Measurements from ENCODE around the gene MYH7B.

The MYH7B gene

DNA sequence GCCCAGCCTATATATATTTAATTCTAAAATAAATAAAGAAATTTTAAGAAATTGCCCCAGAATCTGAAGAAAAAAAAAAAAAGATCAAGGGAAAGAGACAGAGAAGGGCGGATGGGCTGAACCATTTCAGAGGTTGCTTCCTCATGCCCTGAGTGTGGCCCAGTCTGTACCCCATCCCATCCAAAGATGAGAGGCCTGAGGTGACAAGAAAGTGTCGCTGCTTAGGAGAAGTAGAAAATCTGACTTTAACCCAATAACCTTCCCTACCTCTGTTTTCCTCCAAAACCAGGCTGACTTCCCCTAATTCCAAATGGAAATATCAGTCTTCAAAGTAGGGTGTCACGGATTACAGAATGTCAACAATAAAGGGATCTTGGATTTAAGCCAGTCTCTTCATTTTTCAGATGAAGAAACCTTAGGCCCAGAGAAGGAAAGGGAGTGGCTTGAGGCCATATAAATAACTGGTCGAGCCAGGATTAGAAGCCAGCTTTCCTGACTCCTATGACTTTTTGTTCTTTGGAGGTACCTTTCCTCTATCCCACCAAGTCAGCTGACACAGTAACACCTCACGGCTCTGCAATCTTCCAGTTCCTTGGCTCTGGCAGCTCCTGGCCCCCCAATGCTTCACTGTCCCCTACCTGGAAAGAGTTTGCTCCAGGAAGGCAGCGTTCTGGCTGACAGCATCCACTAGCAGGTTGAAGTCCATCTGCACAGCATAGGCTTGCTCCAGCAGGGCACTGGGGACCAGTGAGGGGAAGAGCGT lies 10.2 kb upstream of the MYH7B start:
- DNase-seq: no peak

DNA sequence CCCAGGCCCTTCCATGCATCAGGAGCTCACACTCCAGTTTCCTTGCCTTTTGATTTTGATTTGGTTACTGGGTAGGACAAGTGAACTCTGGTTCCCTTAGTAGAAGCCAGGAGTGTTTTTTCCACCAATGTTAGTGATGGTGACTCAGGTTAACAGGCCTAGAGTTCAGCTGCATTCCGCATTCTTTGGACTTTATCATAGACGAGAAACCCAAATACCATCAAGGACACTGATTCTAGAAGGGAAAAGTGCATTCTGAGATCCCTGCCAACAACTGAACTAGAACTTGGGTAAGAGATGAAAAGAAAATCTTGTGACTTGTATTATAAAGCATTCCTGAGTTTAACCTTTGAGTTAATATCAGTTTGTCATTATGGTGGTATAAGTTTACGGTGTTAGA lies 9.0 kb upstream of the MYH7B start:
- no peak for DNase-seq

DNA sequence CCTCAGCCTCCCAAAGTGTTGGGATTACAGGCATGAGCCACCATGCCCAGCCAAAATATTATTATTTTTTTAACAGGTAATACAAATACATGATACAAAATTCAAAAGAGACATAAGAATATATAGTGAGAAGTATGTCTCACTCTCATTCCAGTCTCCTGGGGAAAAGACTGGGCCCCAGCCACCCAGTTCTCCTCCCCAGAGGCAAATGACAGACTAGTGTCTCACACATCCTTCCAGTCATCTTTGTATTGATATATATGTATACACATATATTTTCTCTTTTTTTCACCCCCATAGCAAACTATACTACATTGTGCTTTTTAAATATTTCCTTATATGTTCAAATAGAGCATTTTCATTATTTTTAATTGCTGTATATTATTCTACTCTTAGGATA lies 8.3 kb upstream of the MYH7B start:
- no peak for DNase-seq

DNA sequence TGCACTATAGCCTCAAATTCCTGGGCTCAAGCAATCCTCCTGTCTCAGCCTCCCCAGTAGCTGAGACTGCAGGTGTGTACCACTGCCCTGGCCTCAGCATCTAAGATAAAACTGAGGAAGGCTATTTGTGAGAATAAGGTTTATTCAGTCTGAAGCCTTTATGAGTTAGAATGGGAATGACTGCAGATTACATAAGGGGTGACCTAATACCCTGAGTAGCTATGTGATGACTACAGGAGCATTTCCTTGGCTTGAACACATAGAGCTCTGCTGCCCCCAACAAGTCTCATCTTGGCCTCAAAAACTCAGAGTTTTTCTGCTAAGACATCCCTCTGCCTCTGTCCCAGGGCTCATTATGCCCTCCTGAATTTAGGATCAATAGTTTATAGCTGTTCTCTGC lies 7.6 kb upstream of the MYH7B start:
- no peak for DNase-seq

- no peak for DNase-seq
Observed at GRCh38 chr20:34949120-34949519, 6.5 kb upstream of the MYH7B start.

- no peak for DNase-seq
Observed at GRCh38 chr20:34951252-34951651, 4.4 kb upstream of the MYH7B start.

GRCh38 chr20:34951652-34952051 lies 4.0 kb upstream of the MYH7B start:
- no peak for DNase-seq

DNA sequence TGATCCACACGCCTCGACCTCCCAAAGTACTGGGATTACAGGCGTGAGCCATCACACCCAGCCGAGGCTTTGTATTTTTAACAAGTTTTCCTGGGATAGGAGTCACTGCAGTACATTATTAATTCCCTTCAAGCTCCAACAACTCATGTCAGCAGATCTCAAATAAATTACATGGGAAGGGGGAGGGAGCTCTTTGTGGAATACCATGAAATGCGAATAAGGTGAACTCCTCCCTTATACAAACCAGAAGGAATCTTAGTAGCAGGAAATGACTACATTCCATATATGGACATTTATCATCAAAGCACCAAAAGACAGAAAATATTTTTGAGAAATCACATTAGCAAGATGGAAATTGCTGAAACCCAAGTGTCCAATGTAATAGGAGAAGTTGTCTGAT lies 3.0 kb upstream of the MYH7B start:
- DNase-seq: no peak

DNA sequence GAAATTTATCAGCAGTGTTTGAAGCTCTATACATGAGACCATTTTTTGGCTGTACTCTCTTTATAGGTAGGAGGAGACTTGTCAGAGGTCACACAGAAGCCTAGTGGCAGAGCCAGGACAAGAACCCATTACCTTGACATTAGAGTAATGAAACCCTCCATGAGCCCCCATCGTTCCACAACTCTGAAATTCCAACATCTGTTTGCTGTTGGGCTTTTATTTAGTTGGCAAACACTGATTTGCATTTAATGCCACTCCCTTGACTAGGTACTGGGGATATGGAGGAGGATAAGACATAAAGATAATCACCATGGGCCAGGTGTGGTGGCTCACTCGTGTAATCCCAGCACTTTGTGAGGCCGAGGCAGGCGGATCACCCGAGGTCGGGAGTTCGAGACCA lies 1.7 kb upstream of the MYH7B start:
- DNase-seq: no peak

- DNase-seq: no peak
Observed at GRCh38 chr20:34954904-34955230, 801 bp upstream of the MYH7B start.

GRCh38 chr20:34956041-34956458 lies 382 bp downstream of the MYH7B start:
- DNase-seq: no peak

DNA sequence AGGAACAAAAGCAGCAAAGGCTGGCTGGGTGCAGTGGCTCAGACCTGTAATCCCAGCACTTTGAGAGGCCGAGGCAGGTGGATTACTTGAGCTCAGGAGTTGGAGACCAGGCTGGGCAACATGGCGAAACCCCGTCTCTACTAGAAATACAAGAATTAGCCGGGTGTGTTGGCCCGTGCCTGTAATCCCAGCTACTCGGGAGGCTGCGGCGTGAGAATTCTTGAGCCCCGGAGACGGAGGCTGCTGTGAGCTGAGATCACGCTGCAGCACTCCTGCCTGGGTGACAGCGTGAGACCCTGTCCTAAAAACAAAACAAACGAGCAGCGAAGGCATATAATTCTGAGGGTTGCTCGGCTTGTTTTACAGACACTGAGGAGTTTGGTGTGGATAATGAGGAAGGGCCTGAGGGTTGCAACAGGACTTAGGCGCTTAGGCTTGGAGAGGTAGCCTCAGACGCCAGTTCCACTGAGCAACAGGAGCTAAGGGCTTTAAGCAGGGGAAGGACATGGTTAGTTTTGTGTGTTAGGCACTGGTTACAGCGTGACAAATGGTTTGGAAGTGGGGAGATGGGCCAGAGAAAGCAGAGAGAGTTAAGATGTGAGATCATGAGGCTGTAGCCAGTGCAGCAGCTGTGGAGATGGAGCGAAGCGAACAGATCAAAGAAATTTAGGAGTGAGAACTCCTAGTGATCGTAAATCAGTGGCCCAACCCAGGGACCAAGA lies 1.2 kb downstream of the MYH7B start:
- DNase-seq: no peak

DNA sequence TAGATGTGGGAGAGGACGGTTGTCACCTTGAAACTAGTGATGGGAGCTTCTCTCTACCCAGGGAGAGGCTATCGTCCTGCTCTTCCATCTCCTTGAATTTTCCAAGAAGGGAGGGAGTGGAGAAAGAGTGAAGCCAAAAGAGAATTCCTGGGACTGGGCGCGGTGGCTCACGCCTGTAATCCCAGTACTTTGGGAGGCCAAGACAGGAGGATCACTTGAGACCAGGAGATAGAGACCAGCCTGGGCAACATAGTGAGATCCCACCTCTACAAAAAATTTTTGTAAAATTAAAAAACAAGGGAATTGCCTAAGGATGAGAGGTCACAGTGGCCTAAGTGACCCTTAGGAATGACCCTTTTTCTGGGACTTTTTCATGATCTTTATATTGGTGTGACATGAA lies 8.8 kb downstream of the MYH7B start:
- DNase-seq: no peak

GRCh38 chr20:34965051-34965450 lies 9.4 kb downstream of the MYH7B start:
- DNase-seq: no peak

GRCh38 chr20:34967421-34967820 lies 11.8 kb downstream of the MYH7B start:
- DNase-seq: no peak

- no peak for DNase-seq
Observed at GRCh38 chr20:34968042-34968775, 12.5 kb downstream of the MYH7B start.

GRCh38 chr20:34970193-34970840 lies 14.6 kb downstream of the MYH7B start:
- DNase-seq: no peak

DNA sequence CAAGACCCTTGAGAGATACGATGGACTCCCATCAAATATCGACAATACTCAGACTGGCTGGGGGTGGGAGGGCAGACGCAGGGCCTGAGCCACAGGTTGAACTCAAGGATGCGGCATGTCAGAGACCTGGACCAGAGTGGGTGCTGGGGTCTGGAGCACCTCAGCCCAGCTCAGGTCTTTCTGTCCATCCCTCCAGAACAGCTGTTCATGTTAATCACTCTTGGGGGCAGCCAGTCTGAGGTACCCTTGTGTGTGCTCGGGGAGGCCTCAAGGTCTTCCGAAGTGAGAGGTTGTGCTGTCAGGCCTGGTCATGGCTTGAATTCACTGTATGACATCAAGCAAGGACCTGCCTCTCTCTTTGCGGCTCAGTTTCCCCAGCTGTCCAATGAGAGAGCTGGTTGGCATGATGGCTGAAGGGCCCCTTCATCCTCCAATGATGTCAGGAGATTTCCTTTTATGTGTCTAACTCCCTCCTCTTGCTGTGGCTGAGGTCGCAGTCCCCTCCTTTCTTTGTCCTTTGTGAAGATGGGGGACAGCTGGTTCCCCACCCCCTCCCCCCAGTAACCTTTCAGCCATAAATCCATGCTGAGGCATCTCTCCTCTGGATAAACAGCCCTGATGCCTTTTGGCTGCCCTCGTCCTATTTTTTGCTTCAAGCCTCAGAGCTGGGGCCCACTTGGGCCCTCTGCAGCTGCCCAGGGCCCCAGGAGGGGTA lies 15.3 kb downstream of the MYH7B start:
- DNase-seq: no peak

GRCh38 chr20:34971561-34972235 lies 16.0 kb downstream of the MYH7B start:
- no peak for DNase-seq

GRCh38 chr20:34974246-34974645 lies 18.6 kb downstream of the MYH7B start:
- no peak for DNase-seq

- no peak for DNase-seq
Observed at GRCh38 chr20:34976286-34976685, 20.6 kb downstream of the MYH7B start.

DNA sequence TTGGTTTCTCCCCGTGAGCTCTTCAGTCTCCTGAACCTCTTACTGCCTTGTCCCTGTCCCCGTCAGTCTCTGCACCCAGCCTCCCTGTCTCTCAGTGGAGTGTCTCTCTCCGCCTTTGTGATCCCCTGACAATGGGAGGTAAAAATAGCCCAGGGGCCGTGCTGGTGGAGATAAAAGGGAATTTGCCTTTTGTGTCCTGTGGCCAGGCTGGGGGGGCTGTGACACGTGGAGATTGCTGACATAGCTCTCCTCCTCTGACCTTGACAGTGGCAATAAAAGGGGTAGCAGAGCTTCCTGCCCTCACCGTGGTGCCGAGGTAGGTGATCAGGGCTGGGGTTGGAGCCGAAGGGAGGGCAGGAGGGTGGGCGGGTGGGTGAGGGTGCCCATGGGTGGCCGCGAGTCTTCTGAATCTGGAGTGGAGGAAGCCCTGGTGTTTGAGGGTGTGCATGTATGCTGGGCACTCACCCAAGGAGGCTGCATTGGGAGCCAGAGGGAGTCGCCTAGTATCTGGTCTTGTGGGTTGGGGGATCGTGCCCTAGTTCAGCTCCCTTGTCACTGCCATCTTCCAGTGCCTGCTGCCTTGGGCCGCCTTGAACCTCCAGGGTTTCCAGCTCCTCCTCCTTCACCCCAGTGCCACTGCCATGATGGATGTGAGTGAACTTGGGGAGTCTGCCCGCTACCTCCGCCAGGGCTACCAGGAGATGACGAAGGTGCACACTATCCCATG lies 21.9 kb downstream of the MYH7B start:
- DNase-seq: no peak

All from CD4-positive, alpha-beta T cell treated with Interleukin-15 for 1 hour (primary cell).